ENCODE measurements around the gene PCDHB3.
"Not testable (repeated sequence)": the region's sequence is repeated elsewhere in the genome, so short reads cannot be mapped to it uniquely, and the experiment has no call there.

DNA sequence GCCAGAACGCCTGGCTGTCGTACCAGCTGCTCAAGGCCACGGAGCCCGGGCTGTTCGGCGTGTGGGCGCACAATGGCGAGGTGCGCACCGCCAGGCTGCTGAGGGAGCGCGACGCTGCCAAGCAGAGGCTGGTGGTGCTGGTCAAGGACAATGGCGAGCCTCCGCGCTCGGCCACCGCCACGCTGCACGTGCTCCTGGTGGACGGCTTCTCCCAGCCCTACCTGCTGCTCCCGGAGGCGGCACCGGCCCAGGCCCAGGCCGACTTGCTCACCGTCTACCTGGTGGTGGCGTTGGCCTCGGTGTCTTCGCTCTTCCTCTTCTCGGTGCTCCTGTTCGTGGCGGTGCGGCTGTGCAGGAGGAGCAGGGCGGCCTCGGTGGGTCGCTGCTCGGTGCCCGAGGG is 3.7 kb upstream of the PCDHB3 start:
- TF ChIP-seq POLR2A (IDR thresholded peaks at IDR 0.05; ENCODE audit: low read depth, low read length); NFE2L2 (IDR thresholded peaks at IDR 0.05; ENCODE audit: low read depth, low read length); SMC3 (IDR thresholded peaks at IDR 0.05; ENCODE audit: low read depth, low read length); RCOR1 (IDR thresholded peaks at IDR 0.05; ENCODE audit: insufficient replicate concordance, low read length); RFX5 (IDR thresholded peaks at IDR 0.05; ENCODE audit: low read depth, low read length): not testable (repeated sequence)
- TF ChIP-seq, protein P1, sequence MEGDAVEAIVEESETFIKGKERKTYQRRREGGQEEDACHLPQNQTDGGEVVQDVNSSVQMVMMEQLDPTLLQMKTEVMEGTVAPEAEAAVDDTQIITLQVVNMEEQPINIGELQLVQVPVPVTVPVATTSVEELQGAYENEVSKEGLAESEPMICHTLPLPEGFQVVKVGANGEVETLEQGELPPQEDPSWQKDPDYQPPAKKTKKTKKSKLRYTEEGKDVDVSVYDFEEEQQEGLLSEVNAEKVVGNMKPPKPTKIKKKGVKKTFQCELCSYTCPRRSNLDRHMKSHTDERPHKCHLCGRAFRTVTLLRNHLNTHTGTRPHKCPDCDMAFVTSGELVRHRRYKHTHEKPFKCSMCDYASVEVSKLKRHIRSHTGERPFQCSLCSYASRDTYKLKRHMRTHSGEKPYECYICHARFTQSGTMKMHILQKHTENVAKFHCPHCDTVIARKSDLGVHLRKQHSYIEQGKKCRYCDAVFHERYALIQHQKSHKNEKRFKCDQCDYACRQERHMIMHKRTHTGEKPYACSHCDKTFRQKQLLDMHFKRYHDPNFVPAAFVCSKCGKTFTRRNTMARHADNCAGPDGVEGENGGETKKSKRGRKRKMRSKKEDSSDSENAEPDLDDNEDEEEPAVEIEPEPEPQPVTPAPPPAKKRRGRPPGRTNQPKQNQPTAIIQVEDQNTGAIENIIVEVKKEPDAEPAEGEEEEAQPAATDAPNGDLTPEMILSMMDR (conservative IDR thresholded peaks at IDR 0.05; ENCODE audit: low read depth, low read length): not testable (repeated sequence)
